IMR-90 (cell line): ENCODE results near the gene SLC30A1. TPM values are rescaled to one million over a fixed set of nuclear protein-coding genes. Genes with fewer than 3 reads are reported as not detected.

Source experiments
- ATAC-seq: fragments of 200-7000 bp; cut with Tn5 transposase; 2 replicates; pipeline ENCODE4 v1.9.1; 2020; ENCODE audit warnings: low read depth, mild to moderate bottlenecking, moderate library complexity
- BruUV-seq: library from RNA; stranded (reverse); fragments of 400-500 nt; replicated peaks from 2 replicates; lab custom pipeline; 2021; lab: Mats Ljungman, UMichigan
- CTCF ChIA-PET: fragments of 300-600 bp; formaldehyde crosslinking; extraction: SDS; loops from one replicate; lab custom pipeline; 2021; ENCODE audit warnings: antibody characterized with exemption; lab: Yijun Ruan, JAX
- POLR2A ChIA-PET: fragments of 300-600 bp; sonication (Branson Sonifier 250); formaldehyde crosslinking; loops from one replicate; lab custom pipeline; 2022; ENCODE audit warnings: antibody characterized with exemption; ENCODE audit not compliant: unreplicated experiment; lab: Charles Lee
- DNase-seq: peaks from one replicate; pipeline ENCODE4 v3.0.0; 2013
- H2AFZ ChIP-seq: replicated peaks from 2 replicates; pipeline ENCODE3; 2013; ENCODE audit warnings: low read length, mild to moderate bottlenecking; ENCODE audit not compliant: poor library complexity
- H2AK5ac ChIP-seq: 2 replicates; pipeline ENCODE4 v1.6.1; 2013; ENCODE audit warnings: low read depth, low read length, inconsistent platforms
- H2AK9ac ChIP-seq: replicated peaks from 2 replicates; pipeline ENCODE3; 2013; ENCODE audit warnings: mild to moderate bottlenecking, low read depth, low read length, moderate library complexity; ENCODE audit not compliant: poor library complexity
- H2BK120ac ChIP-seq: 2 replicates; pipeline ENCODE4 v1.6.1; 2013; ENCODE audit warnings: low read depth, low read length, inconsistent platforms
- H2BK15ac ChIP-seq: 3 replicates; pipeline ENCODE4 v1.6.1; 2013; ENCODE audit warnings: low read depth, low read length, inconsistent platforms
- H2BK20ac ChIP-seq: 2 replicates; pipeline ENCODE4 v1.6.1; 2013; ENCODE audit warnings: low read depth, mild to moderate bottlenecking, inconsistent platforms, low read length, moderate library complexity
- H2BK5ac ChIP-seq: 2 replicates; pipeline ENCODE4 v1.6.1; 2013; ENCODE audit warnings: mild to moderate bottlenecking, low read depth, low read length, inconsistent platforms; ENCODE audit not compliant: poor library complexity, severe bottlenecking
- H3K14ac ChIP-seq: replicated peaks from 2 replicates; pipeline ENCODE4 v1.6.1; 2013; ENCODE audit warnings: low read depth, low read length, inconsistent platforms
- H3K18ac ChIP-seq: 2 replicates; pipeline ENCODE4 v1.6.1; 2013; ENCODE audit warnings: low read depth, low read length, control low read depth
- H3K23ac ChIP-seq: 2 replicates; pipeline ENCODE4 v1.6.1; 2013; ENCODE audit warnings: low read depth, low read length, inconsistent platforms
- H3K27ac ChIP-seq: 2 replicates; pipeline ENCODE4 v1.5.1; 2013; ENCODE audit warnings: mild to moderate bottlenecking, control low read depth, low read length; ENCODE audit not compliant: insufficient read depth
- H3K27me3 ChIP-seq: 2 replicates; pipeline ENCODE4 v1.6.1; 2013; ENCODE audit warnings: low read length; ENCODE audit not compliant: control insufficient read depth, insufficient read depth
- H3K36me3 ChIP-seq: 2 replicates; pipeline ENCODE4 v1.6.1; 2013; ENCODE audit warnings: low read length, mixed read lengths; ENCODE audit not compliant: control insufficient read depth, insufficient read depth
- H3K4ac ChIP-seq: 2 replicates; pipeline ENCODE4 v1.6.1; 2013; ENCODE audit warnings: low read depth, low read length, inconsistent platforms
- H3K4me1 ChIP-seq: 2 replicates; pipeline ENCODE4 v1.6.1; 2013; ENCODE audit warnings: low read length, mixed read lengths; ENCODE audit not compliant: control insufficient read depth, insufficient read depth
- H3K4me2 ChIP-seq: 2 replicates; pipeline ENCODE4 v1.6.1; 2013; ENCODE audit warnings: low read depth, mild to moderate bottlenecking, control low read depth, low read length, moderate library complexity
- H3K4me3 ChIP-seq: 2 replicates; pipeline ENCODE4 v1.5.1; 2013; ENCODE audit warnings: low read depth, mild to moderate bottlenecking, control low read depth, low read length, moderate library complexity; ENCODE audit not compliant: insufficient read depth
- H3K56ac ChIP-seq: 2 replicates; pipeline ENCODE4 v1.6.1; 2013; ENCODE audit warnings: low read length, inconsistent platforms; ENCODE audit not compliant: insufficient read depth; ENCODE audit errors: extremely low read depth
- H3K79me1 ChIP-seq, 2 experiments: 2 replicates each; pipeline ENCODE4 v1.6.1; 2013; ENCODE audit warnings: low read length in 2 of 2, inconsistent platforms in 1 of 2, low read depth in 1 of 2
- H3K9ac ChIP-seq: 2 replicates; pipeline ENCODE4 v1.6.1; 2013; ENCODE audit warnings: low read depth, low read length, control low read depth
- H3K9me1 ChIP-seq: 2 replicates; pipeline ENCODE4 v1.6.1; 2013; ENCODE audit warnings: low read length, inconsistent platforms; ENCODE audit not compliant: insufficient read depth
- H3K9me3 ChIP-seq: 2 replicates; pipeline ENCODE4 v1.6.1; 2013; ENCODE audit warnings: low read length; ENCODE audit not compliant: control insufficient read depth, insufficient read depth
- H4K20me1 ChIP-seq: 2 replicates; pipeline ENCODE4 v1.6.1; 2013; ENCODE audit warnings: low read length, inconsistent platforms; ENCODE audit not compliant: insufficient read depth
- H4K5ac ChIP-seq: 2 replicates; pipeline ENCODE4 v1.6.1; 2013; ENCODE audit warnings: mild to moderate bottlenecking, low read depth, low read length, control low read depth
- H4K8ac ChIP-seq, 2 experiments: 2 replicates each; pipeline ENCODE4 v1.6.1; 2013; ENCODE audit warnings: low read depth in 2 of 2, low read length in 2 of 2, control low read depth in 1 of 2, inconsistent platforms in 1 of 2
- H4K91ac ChIP-seq: 2 replicates; pipeline ENCODE4 v1.6.1; 2013; ENCODE audit warnings: low read depth, low read length, inconsistent platforms; ENCODE audit not compliant: insufficient read depth
- CEBPB ChIP-seq: IDR thresholded peaks from 2 replicates; pipeline ENCODE4 v1.6.1; 2012; ENCODE audit warnings: low read depth, low read length, improper control_type of control experiment
- CHD1 ChIP-seq: IDR thresholded peaks from 2 replicates; pipeline ENCODE4 v1.6.1; 2012; ENCODE audit warnings: low read depth, low read length, improper control_type of control experiment
- CTCF ChIP-seq: conservative IDR thresholded peaks from 2 replicates; pipeline ENCODE4 v1.5.1; 2012; ENCODE audit warnings: mild to moderate bottlenecking, low read depth, low read length, improper control_type of control experiment
- FOS ChIP-seq: fragments of 150-350 bp; IDR thresholded peaks from 2 replicates; pipeline ENCODE4 v1.6.1; 2016; ENCODE audit warnings: low read depth, low read length
- MAFK ChIP-seq: IDR thresholded peaks from 2 replicates; pipeline ENCODE4 v1.6.1; 2012; ENCODE audit warnings: low read depth, low read length, improper control_type of control experiment
- MXI1 ChIP-seq: IDR thresholded peaks from 2 replicates; pipeline ENCODE4 v1.6.1; 2012; ENCODE audit warnings: low read depth, mild to moderate bottlenecking, low read length, moderate library complexity, borderline replicate concordance
- RAD21 ChIP-seq: IDR thresholded peaks from 2 replicates; pipeline ENCODE4 v1.6.1; 2012; ENCODE audit warnings: low read length, improper control_type of control experiment
- RCOR1 ChIP-seq: IDR thresholded peaks from 2 replicates; pipeline ENCODE4 v1.6.1; 2012; ENCODE audit warnings: mild to moderate bottlenecking, low read length, improper control_type of control experiment; ENCODE audit not compliant: insufficient replicate concordance
- SMC3 ChIP-seq: fragments of 150-350 bp; IDR thresholded peaks from 2 replicates; pipeline ENCODE4 v1.6.1; 2016; ENCODE audit warnings: low read depth, mild to moderate bottlenecking, antibody characterized with exemption, low read length, moderate library complexity
- USF2 ChIP-seq: fragments of 150-350 bp; IDR thresholded peaks from 2 replicates; pipeline ENCODE4 v1.6.1; 2017; ENCODE audit warnings: mild to moderate bottlenecking, antibody characterized with exemption, low read length, low read depth
- WGBS, 2 experiments: methylation state at CpG; one replicate each; pipeline versions ENCODE4 v1.1.5 to v1.1.7; 2013; ENCODE audit warnings: missing lambda C conversion rate in 2 of 2; ENCODE audit not compliant: insufficient read length in 1 of 2; ENCODE audit errors: extremely low coverage in 2 of 2; 5-methylcytosine and 5-hydroxymethylcytosine counted together
- dilution Hi-C: fragments of 300-500 bp; cut with HindIII; formaldehyde crosslinking; loops from one replicate; pipeline ENCODE4 v1.14.3; 2018; ENCODE audit warnings: low sequenced_read_pairs; ENCODE audit not compliant: unreplicated experiment
- in situ Hi-C: fragments of 300-500 bp; cut with MboI; formaldehyde crosslinking; loops from 3 replicates; pipeline ENCODE4 v1.14.3; 2019; ENCODE audit warnings: low sequenced_read_pairs, inconsistent platforms, mixed read lengths
- intact Hi-C: fragments of 100-400 bp; cut with micrococcal nuclease; formaldehyde crosslinking; loops from 2 replicates; pipeline ENCODE4 v1.10.0; 2022
- polyA plus RNA-seq, 3 experiments: library from polyadenylated mRNA; depleted of rRNA; stranded (reverse); fragments of >200 nt; gene quantifications; 2 replicates each; pipeline ENCODE4 v1.2.3, GENCODE V29; 2012; ENCODE audit warnings: low replicate concordance in 1 of 3
- total RNA-seq: library from RNA; depleted of rRNA; stranded (reverse); fragments of >200 nt; gene quantifications from 2 replicates; pipeline ENCODE4 v1.2.3, GENCODE V29; 2012

Gene SLC30A1
- total and polyA plus RNA-seq, 2 of the 4 experiments (the other 2 are of a cell fraction): 5.4 to 8.4 TPM

- 0 out of 2 replicates have a peak, but pooled peaks have one; percentile 13 for TF ChIP-seq CTCF
- TF ChIP-seq RAD21: no peak
- no peak for TF ChIP-seq CHD1
These were observed at the start of gene SLC30A1 (continued) for GRCh38 chr1:211578640-211579439.

DNA sequence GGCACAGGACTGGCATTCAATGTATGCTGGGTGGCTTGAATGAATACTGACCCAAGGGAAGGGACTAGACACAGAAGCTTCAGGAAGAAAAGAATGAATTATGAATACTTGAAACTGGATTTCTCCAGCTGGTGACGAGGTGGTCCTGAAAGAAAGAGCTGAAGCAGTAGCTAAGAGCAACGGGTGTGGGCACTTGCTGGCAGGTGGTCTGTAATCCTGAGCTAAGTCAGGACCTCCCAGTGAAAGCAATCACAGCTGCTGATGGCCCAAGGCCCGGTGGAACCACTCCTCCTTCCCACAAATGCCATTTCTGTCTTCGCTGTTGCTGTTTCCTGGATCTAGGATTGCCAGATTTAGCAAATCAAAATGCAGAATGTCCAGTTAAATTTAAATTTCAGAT, 49.5 kb upstream of the SLC30A1 start:
- H3K36me3 ChIP-seq: no peaks in the 10 kb centered on the region
- dilution Hi-C loops (no loop called here), in situ Hi-C loops (no loop called here), intact Hi-C loops (no loop called here)
- H4K8ac ChIP-seq: no peak overlapping the region
- no peak overlapping the region for H3K14ac ChIP-seq
- H3K9me1 ChIP-seq: peaks cover 4% of the 10 kb centered on the region
- H4K20me1 ChIP-seq: no peaks in the 10 kb centered on the region
- no peak overlapping the region for H3K4me3 ChIP-seq
- POLR2A ChIA-PET: no interaction called here
- H2BK15ac ChIP-seq: no peak overlapping the region
- no peak overlapping the region for H2BK120ac ChIP-seq
- no peak overlapping the region for H3K56ac ChIP-seq
- H2BK5ac ChIP-seq: no peak overlapping the region
- 20% methylated on average over 1 of the region's 4 CpGs; no CpG with 5 or more reads in 1 of the 2 experiments for WGBS, 2 experiments
- H3K27me3 ChIP-seq: no peaks in the 10 kb centered on the region
- H4K5ac ChIP-seq: no peak overlapping the region
- H3K27ac ChIP-seq: no peak overlapping the region
- no peak overlapping the region for H2AFZ ChIP-seq
- H2AK9ac ChIP-seq: no peak overlapping the region
- CTCF ChIA-PET: no interaction called here
- no peak overlapping the region for H2AK5ac ChIP-seq
- H3K9ac ChIP-seq: no peak overlapping the region
- H2BK20ac ChIP-seq: no peak overlapping the region
- H3K79me1 ChIP-seq: no peaks in the 10 kb centered on the region
- H3K9me3 ChIP-seq: no peaks in the 10 kb centered on the region
- H3K23ac ChIP-seq: no peak overlapping the region; the same call in 1 of the 2 replicates
- BruUV-seq: no TSS peak
- DNase-seq (no peak), ATAC-seq (no peak)
- no peak overlapping the region for H3K4me2 ChIP-seq
- H3K18ac ChIP-seq: no peak overlapping the region
- no peak overlapping the region for H3K4ac ChIP-seq
- peaks cover 10% of the 10 kb centered on the region for H3K4me1 ChIP-seq
- no peak overlapping the region for H4K91ac ChIP-seq
- TF ChIP-seq RCOR1 (no peak), RAD21 (no peak), MXI1 (no peak), MAFK (no peak), USF2 (no peak), CTCF (no peak), FOS (no peak), CEBPB (no peak), SMC3 (no peak), CHD1 (no peak)
